Activated CD4-positive, alpha-beta T cell treated with anti-CD3 and anti-CD28 coated beads for 24 hours (primary cell): ENCODE measurements around the gene ENTPD6.
"Not testable (repeated sequence)": the region's sequence is repeated elsewhere in the genome, so short reads cannot be mapped to it uniquely, and the experiment has no call there.

Experiments used
- DNase-seq, 2 donors: peaks; one replicate each; pipeline ENCODE4 v3.0.0-alpha.2; 2020; ENCODE audit warnings: low read depth in 2 of 2

Gene ENTPD6

GRCh38 chr20:25257130-25257529 is 61.6 kb downstream of the ENTPD6 start:
- no peak for DNase-seq

GRCh38 chr20:25257756-25258475 is 62.4 kb downstream of the ENTPD6 start:
- DNase-seq = no peak

GRCh38 chr20:25258476-25258805 is 62.9 kb downstream of the ENTPD6 start:
- DNase-seq = no peak

GRCh38 chr20:25258828-25259227 is 63.3 kb downstream of the ENTPD6 start:
- no peak for DNase-seq

GRCh38 chr20:25259358-25259757 is 63.8 kb downstream of the ENTPD6 start:
- no peak for DNase-seq

GRCh38 chr20:25259788-25260254 is 64.3 kb downstream of the ENTPD6 start:
- DNase-seq = no peak

- DNase-seq = not testable (repeated sequence)
These were observed 65.4 kb downstream of the ENTPD6 start for GRCh38 chr20:25260770-25261437.

- no peak for DNase-seq
These were observed 73.7 kb downstream of the ENTPD6 start for GRCh38 chr20:25269057-25269832.

GRCh38 chr20:25269833-25270170 is 74.3 kb downstream of the ENTPD6 start:
- no peak for DNase-seq

GRCh38 chr20:25270829-25271251 is 75.3 kb downstream of the ENTPD6 start:
- DNase-seq = no peak

GRCh38 chr20:25271486-25272222 is 76.1 kb downstream of the ENTPD6 start:
- no peak for DNase-seq

GRCh38 chr20:25272223-25273000 is 76.9 kb downstream of the ENTPD6 start:
- no peak for DNase-seq

GRCh38 chr20:25273046-25273445 is 77.5 kb downstream of the ENTPD6 start:
- DNase-seq = no peak

GRCh38 chr20:25273541-25274358 is 78.2 kb downstream of the ENTPD6 start:
- DNase-seq = no peak

GRCh38 chr20:25274481-25274880 is 79.0 kb downstream of the ENTPD6 start:
- DNase-seq = no peak

GRCh38 chr20:25274891-25275812 is 79.6 kb downstream of the ENTPD6 start:
- DNase-seq = no peak

GRCh38 chr20:25275813-25276532 is 80.5 kb downstream of the ENTPD6 start:
- no peak for DNase-seq
